ENCODE measurements around the gene ZNF618.
A peak's percentile ranks its signal among the peaks of the same experiment; 100 is the strongest.

Gene ZNF618

DNA sequence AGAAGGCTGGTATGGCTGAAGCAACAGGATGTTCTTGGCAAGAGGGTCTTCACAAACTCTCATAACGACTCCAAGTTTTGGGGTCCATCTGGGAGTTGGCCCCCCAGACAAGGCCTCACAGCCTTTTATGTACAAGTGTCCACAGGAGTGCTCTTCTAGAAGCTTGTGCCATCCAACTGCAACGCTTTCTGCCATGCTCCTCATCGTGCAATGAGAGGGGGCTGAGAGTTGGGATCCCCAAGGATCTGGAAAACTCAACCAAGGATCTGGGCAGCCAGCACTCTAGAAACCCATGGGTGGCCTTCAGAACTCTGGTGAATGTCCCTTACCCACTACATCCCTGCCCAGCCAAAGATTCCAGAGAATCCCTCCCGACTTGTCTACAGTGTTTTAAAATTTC lies 210.5 kb downstream of the ZNF618 start:
- no peak for DNase-seq

DNA sequence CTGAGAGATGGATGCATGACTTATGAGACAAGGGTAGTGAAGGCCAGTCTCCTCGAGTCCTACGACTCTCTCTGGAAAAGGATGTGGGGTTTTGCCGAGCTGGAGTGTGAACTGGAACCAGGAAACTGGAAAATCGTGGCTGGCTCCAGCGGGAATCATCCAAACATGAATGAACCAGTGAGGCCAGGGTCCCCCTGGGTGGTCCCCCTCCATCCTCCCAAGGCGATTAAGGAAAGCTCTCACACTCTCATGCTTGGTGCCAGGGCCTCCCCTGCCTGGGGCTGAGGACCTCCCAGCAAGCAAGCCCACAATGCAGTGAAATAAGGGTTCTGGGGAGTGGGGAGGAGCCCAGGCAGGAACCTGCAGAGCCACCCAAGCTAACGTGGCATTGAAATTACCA lies 211.6 kb downstream of the ZNF618 start:
- DNase-seq: no peak

DNA sequence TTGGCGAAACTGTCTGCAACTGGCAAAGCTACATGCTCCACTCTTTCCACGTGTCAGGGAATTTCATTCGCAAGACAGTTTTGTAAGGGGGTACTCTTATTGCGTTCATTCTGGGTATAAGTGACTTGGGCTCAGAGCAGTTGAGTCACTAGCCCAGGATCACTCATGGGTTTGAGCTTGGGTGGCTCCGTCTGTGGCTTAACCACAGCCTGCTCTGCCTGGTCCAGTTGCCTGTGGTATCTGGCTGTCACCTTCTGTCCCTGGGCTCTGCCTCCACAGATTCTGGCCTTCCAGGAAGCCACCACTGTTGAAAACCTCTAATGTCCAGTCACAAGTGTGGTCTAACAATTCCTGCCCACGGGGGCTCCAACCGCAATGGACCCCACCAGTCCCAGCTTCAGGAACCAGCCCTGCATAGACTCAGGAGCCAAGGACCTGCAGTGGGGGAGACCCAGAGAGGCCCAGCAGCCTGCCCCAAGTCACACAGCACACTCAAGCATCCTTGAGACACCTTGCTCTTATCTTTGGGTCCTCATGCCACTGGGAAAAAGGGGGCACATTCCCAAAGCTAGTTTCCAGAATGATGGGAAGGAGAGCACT lies 212.6 kb downstream of the ZNF618 start:
- no peak for DNase-seq

DNA sequence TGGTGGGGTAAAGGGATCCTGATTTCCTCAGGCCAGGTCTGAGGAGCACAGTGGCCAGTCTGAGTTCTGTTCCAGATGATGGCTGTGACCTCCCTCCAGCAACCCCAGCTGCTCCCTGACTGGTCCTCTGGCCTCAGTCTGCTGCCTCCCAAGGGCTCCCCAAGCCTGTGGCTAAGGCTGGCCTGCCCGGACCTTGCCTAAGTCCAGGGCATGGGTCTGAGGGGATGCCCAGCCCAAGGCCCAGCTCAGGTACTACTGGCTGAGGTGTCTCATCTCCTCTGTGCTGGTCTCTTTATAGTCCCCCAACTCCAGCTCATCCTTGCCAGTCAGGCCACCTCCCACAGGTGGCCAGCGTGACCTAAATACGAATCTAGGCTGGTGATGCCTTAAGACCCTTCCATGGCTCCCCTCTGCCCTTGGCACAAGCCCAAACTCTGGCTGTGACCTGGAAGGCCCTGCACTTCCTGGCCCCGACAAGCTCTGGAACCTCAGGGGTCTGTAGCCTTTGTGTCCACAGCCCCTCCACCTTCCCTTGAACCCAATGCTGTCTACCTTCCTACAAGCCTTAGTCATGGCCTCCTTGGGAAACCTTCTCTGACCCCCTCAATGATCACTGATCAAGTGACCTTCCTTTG lies 213.2 kb downstream of the ZNF618 start:
- no peak for DNase-seq

DNA sequence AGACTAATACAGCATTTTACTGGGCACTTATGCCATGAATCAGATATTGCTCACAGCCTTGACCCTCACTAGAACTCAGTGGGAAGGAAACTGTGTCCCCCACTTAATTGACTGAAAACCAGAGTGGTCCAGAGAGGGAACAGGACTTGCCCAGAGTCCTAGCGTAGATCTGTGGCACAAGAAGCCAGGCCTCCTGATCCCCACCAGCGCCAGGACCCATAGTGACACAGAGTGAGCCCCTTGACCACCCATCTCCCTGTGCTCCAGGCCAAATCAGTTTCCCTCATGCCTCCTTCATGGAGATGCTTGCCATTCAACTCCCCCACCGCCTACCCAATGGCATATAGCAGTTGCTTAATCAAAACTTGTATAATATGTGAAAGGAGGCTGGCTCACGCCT lies 214.7 kb downstream of the ZNF618 start:
- DNase-seq: no peak

DNA sequence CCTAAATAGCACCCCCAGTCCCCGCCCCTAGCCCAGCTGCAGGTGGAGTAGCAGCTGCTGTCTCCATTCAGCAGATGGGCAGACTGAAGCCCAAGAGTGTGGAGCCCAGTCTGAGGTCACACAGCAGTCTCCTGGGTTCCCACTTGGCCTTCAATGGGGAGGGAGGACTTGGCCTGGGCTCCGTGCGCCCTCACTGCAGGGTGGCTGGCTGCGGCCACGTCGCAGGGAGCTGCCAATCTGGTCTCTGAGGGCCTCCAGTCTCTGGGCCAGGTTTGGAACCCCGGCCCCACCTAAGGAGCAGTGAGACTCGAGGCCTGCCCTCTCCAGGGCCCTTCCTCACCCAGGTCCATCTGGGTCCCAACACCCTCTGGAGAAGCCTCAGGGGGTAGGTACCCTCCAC lies 215.6 kb downstream of the ZNF618 start:
- peak; percentile 9 for DNase-seq

DNA sequence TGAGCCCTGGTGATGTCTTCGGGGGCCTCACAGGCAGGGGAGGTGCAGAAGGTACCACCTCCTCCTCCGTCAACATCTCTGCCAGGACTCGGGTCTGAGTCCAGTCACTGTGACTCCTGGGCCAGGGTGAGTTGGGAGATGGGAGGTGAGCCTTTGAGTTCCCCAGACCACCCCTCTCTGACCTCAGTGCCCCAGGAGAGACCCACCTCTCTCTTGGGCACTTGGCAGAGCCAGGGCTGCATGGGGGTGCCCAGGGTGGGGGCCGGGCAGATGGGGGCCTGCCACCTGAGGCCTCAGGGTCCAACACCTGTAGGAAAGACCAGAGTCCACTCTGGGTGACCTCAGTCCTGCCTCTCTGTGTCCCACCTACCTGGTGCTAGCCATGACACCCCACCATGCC lies 216.2 kb downstream of the ZNF618 start:
- peak; percentile 25 for DNase-seq

DNA sequence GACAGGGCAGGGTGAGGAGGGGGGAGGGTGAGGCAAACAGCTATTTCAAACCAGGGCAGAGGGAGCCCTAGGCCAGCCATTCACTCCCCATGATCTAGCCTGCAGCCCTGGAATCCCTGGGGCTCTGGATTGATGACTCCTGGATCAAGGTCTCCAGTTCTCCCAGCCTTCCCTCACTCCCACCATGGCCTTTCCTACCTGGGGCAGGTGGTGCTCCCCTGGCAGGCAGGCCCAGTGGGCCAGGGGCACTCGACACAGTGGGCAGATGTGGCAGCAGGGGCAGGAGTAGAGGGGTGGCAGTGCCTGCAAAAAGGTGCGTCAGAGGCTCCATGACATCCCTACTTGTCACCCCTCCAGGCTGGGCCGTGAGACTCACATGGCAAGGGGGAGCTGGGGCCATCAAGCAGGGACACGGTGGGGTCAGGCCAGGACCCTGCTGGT lies 216.9 kb downstream of the ZNF618 start:
- DNase-seq: peak; percentile 12

DNA sequence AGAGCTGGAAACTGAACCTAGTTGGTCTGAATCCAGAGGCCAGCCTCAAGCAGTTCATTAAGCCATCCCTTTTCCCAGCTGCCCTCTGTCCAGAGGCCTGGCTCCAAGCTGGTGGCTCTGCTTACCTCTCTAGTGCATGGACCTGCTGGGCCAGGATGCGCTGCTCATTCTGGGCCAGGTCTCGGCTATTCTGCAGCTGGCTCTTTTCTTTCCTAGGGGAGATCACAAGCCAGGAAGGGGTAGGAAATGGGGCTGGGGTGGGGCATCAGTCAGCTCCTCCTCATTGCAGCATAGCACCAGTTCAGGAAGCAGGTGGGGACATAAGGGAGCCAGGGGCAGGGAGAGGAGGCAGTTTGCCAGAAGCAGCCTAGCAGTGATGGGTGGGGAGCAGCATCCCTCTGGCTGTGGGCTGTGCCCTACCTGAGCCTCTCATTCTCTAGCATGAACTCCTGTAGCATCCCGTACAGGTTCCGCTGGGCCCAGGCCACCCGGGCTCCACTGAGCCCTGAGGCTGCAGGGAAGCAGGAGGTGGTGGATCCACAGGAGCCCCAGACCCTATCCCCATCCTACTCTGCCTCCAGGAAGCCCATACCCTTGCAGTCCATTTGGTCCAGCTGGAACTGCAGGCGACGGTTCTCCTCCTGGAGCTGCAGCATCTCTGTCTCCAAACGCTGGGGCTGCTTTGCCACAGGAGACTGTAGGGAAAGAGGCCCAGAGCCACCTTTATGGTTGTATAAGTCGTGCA lies 217.8 kb downstream of the ZNF618 start:
- DNase-seq: peak; percentile 24

DNA sequence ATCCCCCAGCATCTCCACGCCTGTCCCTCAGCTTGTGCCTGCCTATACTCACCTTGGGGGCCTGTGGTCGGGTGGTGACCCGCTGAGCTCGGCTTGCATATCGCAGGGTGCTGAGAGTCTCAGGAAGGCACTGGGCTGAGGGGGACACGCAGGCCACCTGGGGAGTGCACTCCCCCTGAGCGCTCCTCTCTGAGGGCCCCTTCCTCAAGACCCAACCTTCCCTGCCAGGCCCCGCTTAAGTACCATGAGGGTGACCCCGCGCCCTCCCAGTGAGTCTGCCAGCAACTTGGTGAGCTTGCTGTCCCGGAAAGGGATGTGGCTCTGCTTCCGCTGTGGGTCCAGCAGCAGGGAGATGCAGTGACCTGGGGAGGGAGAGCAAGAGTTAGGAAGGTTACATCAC lies 218.9 kb downstream of the ZNF618 start:
- DNase-seq: no peak

DNA sequence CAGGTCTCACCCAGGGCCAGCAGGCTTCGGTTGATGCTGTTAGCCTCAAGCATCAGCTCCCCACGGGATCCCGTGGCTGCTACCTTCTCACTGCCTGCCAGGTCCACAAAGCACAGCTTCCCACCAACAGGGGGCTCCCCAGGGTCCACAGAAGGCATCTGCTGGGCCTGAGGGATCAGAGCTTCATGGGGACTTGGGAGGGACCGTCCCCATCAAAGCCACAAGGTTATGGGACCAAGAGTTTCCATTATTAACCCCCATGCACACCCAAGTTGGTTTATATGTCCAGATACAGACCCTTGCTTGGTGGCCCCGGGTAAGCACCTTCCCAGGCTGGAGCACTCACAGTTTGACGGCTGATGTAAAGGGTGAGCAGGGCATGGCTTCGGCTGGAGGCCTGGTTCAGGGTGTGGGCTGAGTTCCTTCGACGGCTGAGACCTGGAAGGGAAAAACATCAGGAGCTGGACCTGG lies 220.0 kb downstream of the ZNF618 start:
- DNase-seq: no peak

DNA sequence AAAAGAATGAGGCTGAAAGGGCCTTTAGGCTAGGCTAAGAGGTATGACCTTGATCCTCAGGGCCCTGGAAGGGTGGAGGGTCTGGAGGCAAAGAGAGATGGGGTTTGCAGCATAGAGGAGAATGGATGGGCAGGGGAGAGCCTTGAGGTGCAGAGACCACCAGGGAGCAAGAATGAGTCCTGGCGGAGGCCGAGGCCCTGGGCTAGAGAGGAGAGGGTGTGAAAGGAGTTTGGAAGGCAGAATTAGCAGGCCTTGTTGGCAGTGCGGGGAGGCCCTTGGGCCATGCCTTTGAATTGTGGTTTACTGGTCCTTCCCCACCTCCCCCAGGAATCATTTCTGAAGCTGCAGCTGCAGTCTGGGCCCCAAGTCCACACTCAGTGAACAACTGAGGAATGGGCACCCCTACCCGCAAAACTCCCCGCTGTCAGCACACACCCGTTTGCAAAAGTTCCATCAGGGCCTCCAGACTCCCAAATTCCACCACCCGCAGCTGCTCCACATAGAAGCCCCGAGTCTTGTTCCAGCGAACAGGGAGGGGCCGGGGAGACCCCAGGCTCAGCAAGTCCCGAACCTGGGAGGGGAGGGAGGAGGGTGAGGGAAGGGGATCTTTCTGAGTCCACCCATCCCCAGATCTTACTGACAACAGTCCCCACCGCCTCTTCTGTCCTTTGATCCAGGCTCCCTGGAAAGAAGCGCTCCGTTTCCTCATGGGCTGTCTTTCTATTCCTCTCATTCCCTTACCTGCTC lies 220.9 kb downstream of the ZNF618 start:
- DNase-seq: no peak

DNA sequence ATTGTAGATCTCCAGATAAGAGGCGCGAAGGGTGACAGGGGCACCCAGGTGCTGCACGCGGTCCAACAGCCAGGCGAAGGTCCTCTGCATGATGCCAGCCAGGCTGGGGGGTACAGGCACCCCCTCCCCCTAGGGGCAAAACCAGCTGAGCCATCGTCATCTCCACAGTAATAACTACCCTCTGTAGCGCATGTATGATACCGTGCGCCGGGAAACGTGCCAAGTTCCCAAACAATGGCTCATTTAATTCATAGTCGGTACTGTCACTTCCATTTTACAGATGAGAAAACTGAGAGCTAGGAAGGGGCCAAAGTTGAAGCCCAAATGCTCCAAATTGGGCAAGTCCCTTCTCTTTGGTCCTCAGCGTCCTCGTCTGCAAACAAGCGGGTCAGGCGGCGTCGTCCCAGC lies 221.5 kb downstream of the ZNF618 start:
- DNase-seq: no peak

DNA sequence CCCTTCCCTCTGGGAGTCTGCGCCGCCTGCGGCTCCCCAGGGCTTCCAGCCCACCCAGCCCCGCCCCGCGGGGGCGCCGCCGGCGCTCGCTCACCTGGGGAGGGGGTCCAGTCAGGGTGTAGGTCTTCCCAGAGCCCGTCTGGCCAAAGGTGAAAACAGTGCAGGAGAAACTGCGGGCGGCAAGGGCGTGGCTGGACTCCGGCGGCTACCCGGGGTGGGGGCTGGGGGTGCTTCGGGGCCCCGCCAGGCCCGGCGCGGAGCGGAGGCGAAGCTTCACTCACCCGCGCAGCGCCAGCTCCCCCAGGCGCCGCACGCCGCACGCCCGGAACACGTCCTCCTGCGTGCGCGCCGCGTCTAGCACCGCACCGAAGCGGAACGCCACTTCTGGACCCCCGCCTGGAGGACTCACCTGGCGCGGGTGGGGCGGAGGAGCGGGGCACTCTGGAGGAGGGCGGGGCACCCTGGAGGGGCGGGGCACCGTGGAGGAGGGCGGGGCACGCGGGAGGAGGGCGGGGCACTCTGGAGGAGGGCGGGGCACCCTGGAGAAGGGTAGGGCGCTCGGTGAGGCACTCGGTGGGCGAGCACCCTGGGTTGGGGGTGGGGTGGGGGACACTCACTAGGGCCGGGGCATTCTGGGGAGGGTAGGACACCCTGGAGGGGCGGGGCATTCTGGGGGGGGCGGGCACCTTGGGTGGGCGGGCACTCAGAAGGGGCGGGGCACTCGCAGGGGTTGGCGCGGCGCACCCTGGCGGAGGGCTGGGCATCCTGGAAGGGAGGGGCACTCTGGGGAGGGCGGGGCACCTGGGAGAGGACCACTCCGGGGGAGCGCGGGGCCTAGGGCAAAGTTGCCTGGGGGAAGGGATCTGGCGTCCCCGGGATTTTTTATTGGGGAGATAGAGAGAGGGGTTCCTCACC lies 222.2 kb downstream of the ZNF618 start:
- no peak for DNase-seq

DNA sequence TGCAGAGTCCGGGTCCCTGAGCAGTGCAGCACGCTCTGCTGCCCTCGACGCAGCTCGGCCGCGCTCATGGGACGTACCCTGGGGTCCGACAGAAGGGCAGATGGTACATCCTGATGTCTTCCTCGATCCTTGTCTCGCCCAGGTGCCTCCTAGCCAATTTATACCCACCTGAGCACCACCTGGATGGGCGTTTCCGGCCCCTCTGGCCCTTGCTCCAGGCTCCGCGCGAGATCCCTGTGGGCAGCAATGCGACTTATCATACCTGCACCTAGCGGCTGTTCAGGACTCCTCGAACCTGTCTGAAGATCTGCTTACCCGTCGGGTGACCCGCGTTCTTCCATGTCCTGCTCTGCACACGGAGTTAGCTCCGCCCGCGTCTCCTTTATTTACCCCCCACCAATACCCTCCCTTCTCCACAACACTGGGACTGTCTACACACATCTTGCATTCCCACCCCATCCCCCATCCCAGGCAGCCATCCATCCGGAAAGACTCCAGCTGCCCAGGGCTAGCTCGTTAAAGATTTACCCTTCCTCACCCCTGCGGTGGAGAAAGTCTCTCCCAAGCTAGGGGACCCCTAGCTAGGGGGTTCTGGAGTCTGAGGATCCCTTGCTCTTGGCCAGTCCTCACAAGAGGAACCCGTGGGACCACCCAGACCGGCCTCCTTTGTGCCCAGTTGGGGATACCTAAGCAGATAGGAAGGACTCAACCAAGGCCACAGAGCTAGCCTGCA lies 223.0 kb downstream of the ZNF618 start, which contains the start of gene KIF12:
TSS of gene KIF12 (minus strand) at position 357 of the 733 bp plus-strand sequence. CDS start at position 341, 16 bp downstream.
- DNase-seq: no peak

DNA sequence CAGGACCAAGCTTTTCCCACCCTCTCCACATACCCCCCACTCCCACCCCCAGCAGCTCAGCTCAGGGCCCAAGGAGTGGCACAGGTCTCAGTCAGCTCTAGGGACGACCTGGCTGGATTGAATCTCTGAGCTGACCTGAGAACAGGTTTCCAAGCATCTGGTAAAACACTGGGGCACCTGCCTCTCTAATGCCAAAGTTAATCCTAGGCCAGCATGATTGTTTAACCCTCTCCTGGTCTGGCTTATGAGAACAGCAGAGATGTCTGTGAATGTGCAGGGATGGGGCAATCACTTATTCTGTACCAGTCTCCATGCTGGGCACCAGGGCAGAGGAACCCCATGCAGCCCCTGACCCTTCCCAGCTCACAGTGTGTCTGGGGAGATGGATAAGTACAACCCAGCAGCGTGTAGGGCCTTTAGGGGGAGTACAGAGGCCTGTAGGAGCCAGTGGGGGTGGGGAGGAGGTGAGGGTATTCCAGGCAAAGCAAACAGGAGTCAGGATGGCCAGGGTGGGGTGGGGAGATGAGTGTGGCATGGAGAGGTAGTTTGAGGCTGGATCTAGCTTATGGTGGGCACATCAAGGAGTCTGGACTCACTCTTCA lies 223.7 kb downstream of the ZNF618 start:
- DNase-seq: no peak

DNA sequence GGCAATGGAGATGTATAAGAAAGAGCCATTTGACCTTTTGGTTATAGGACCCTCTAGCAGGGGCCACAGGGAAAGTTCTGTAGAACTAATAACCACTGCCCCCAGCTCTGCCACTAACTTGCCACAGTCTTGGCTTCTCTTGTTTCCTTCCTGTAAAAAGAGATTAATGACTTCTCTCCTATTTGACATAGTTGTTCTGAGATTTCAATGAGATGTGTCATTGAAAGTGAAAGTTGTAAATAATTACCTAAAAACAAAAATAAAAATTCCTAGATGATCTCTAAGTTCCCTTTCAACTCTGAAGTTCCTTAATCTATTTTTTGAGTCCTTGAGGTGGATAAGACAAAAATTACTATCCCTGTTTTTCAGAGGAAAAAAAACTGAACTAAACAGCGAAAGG lies 224.4 kb downstream of the ZNF618 start:
- no peak for DNase-seq

DNA sequence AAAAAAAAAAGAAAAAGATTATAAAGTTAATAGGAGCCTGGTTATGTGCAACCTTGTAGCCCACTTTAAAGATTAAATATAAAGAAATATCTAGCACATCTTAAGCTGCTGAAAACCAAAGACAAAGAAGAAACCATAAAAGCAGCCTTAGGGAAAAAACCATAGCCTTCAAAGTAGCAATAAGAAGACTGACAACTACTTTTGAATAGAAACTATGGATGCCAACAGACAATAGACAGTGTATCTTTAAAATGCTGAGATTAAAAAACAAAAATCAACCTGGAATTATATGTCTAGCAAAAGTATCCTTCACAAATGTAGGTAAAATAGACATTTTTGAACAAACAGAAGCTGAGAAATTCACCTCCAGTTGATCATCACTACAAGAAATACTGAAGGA lies 226.4 kb downstream of the ZNF618 start:
- DNase-seq: no peak

DNA sequence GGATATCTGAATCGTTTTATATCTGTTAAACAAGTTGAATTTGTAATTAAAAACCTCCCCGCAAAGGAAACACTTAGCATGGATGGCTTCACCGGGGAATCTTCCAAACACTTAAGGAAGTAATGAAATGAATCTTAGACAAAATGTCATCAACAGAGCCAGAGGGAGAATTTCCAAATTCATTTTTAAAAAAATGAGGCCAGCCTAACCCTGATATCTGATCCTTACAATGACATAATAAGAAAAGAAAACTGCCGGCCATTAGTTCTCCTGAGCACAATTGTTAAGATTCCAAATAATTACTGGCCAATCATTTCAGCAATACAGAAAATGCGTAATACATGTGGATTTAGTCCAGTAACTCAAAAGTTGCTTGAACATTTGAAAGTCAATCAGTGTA lies 229.1 kb downstream of the ZNF618 start:
- no peak for DNase-seq

Measured in right forelimb (tissue), 1 donor.